ENCODE results near the gene FBLN1. TPM values are rescaled to one million over a fixed set of nuclear protein-coding genes. Genes with fewer than 3 reads are reported as not detected.

The FBLN1 gene
- polyA plus RNA-seq, 1 donor from 2014 or later = 3.4 TPM

GRCh38 chr22:45580726-45581381, 78.2 kb downstream of the FBLN1 start:
- Histone ChIP-seq H3K9me3 (ENCODE audit: low read length) (no peaks in the 10 kb centered on the region), H3K27ac (ENCODE audit: low read length) (no peak overlapping the region), H3K4me3 (ENCODE audit: low read length) (no peak overlapping the region), H4K20me1 (ENCODE audit: insufficient read depth) (no peaks in the 10 kb centered on the region), H3K36me3 (ENCODE audit: insufficient read depth, low read length) (no peaks in the 10 kb centered on the region), H3K79me2 (replicated peaks; ENCODE audit: insufficient read depth, low read length) (no peaks in the 10 kb centered on the region), H3K4me2 (ENCODE audit: low read length) (no peak overlapping the region), H3K9ac (ENCODE audit: low read length) (no peak overlapping the region), H3K27me3 (ENCODE audit: insufficient read depth, low read depth, low read length) (no peaks in the 10 kb centered on the region), H3F3A (ENCODE audit: insufficient read depth, low read length, poor library complexity, severe bottlenecking) (no peaks in the 10 kb centered on the region), H3K9me2 (ENCODE audit: insufficient read depth, low read length) (no peaks in the 10 kb centered on the region), H2AFZ (ENCODE audit: low read depth, low read length) (no peak overlapping the region)
- TF ChIP-seq RAD21 (conservative IDR thresholded peaks at IDR 0.05) (no peak), POLR2AphosphoS5 (IDR thresholded peaks at IDR 0.05) (no peak)

GRCh38 chr22:45581549-45582080, 78.9 kb downstream of the FBLN1 start:
- no peaks in the 10 kb centered on the region for H3K27me3 ChIP-seq (ENCODE audit: insufficient read depth, low read depth, low read length)
- no peaks in the 10 kb centered on the region for H3F3A ChIP-seq (ENCODE audit: insufficient read depth, low read length, poor library complexity, severe bottlenecking)
- H3K4me3 ChIP-seq (ENCODE audit: low read length) = no peak overlapping the region
- no peak overlapping the region for H3K4me2 ChIP-seq (ENCODE audit: low read length)
- H2AFZ ChIP-seq (ENCODE audit: low read depth, low read length) = no peak overlapping the region
- H3K9ac ChIP-seq (ENCODE audit: low read length) = no peak overlapping the region
- H4K20me1 ChIP-seq (ENCODE audit: insufficient read depth) = no peaks in the 10 kb centered on the region
- no peaks in the 10 kb centered on the region for H3K9me3 ChIP-seq (ENCODE audit: low read length)
- no peaks in the 10 kb centered on the region for H3K36me3 ChIP-seq (ENCODE audit: insufficient read depth, low read length)
- no peaks in the 10 kb centered on the region for H3K9me2 ChIP-seq (ENCODE audit: insufficient read depth, low read length)
- no peak overlapping the region for H3K27ac ChIP-seq (ENCODE audit: low read length)
- H3K79me2 ChIP-seq (replicated peaks; ENCODE audit: insufficient read depth, low read length) = no peaks in the 10 kb centered on the region
- TF ChIP-seq REST (IDR thresholded peaks at IDR 0.05; ENCODE audit: borderline replicate concordance) (no peak), EP300 (conservative IDR thresholded peaks at IDR 0.05; ENCODE audit: poor library complexity, severe bottlenecking) (no peak), EZH2 (IDR thresholded peaks at IDR 0.05; ENCODE audit: borderline replicate concordance, insufficient read depth, low read length, poor library complexity, severe bottlenecking) (no peak)

- no peaks in the 10 kb centered on the region for H3K79me2 ChIP-seq (replicated peaks; ENCODE audit: insufficient read depth, low read length)
- H3F3A ChIP-seq (ENCODE audit: insufficient read depth, low read length, poor library complexity, severe bottlenecking) = no peaks in the 10 kb centered on the region
- H3K9ac ChIP-seq (ENCODE audit: low read length) = no peak overlapping the region
- no peaks in the 10 kb centered on the region for H3K9me3 ChIP-seq (ENCODE audit: low read length)
- no peak overlapping the region for H3K4me3 ChIP-seq (ENCODE audit: low read length)
- no peak overlapping the region for H3K27ac ChIP-seq (ENCODE audit: low read length)
- no peaks in the 10 kb centered on the region for H3K27me3 ChIP-seq (ENCODE audit: insufficient read depth, low read depth, low read length)
- H3K36me3 ChIP-seq (ENCODE audit: insufficient read depth, low read length) = no peaks in the 10 kb centered on the region
- H2AFZ ChIP-seq (ENCODE audit: low read depth, low read length) = no peak overlapping the region
- no peaks in the 10 kb centered on the region for H4K20me1 ChIP-seq (ENCODE audit: insufficient read depth)
- TF ChIP-seq SMC3 (conservative IDR thresholded peaks at IDR 0.05; ENCODE audit: poor library complexity) (no peak), REST (IDR thresholded peaks at IDR 0.05; ENCODE audit: borderline replicate concordance) (no peak), TAF1 (IDR thresholded peaks at IDR 0.05; ENCODE audit: low read depth) (no peak), POLR2AphosphoS5 (IDR thresholded peaks at IDR 0.05) (no peak), EP300 (conservative IDR thresholded peaks at IDR 0.05; ENCODE audit: poor library complexity, severe bottlenecking) (no peak), CTCF (IDR thresholded peaks at IDR 0.05; ENCODE audit: poor library complexity, severe bottlenecking) (no peak), RAD21 (conservative IDR thresholded peaks at IDR 0.05) (no peak), MXI1 (conservative IDR thresholded peaks at IDR 0.05; ENCODE audit: poor library complexity, severe bottlenecking) (no peak), EZH2 (IDR thresholded peaks at IDR 0.05; ENCODE audit: borderline replicate concordance, insufficient read depth, low read length, poor library complexity, severe bottlenecking) (no peak)
- no peaks in the 10 kb centered on the region for H3K9me2 ChIP-seq (ENCODE audit: insufficient read depth, low read length)
- no peak overlapping the region for H3K4me2 ChIP-seq (ENCODE audit: low read length)
These were observed 79.7 kb downstream of the FBLN1 start for GRCh38 chr22:45582236-45582954.

All from neural cell (in vitro differentiated cells).